Psoas muscle (tissue), 8 donors: ENCODE measurements around the gene CBR3. TPM values are rescaled to one million over a fixed set of nuclear protein-coding genes. Genes with fewer than 3 reads are reported as not detected.
"Not testable (repeated sequence)": the region's sequence is repeated elsewhere in the genome, so short reads cannot be mapped to it uniquely, and the experiment has no call there.

Experiments
- ATAC-seq, 4 donors: fragments of 200-7000 bp; cut with Tn5 transposase; one replicate each; pipeline ENCODE4 v1.9.1; 2020; ENCODE audit warnings: moderate library complexity in 3 of 4, mild to moderate bottlenecking in 2 of 4
- DNase-seq, 2 donors: peaks; one replicate each; pipeline ENCODE4 v3.0.0-alpha.2; 2020
- H3K27ac ChIP-seq: fragments of 200-600 bp; one replicate; pipeline ENCODE4 v1.8.0; 2022
- H3K27me3 ChIP-seq, 3 donors: fragments of 200-600 bp in 1 of 3; one replicate each; pipeline versions ENCODE4 v1.6.1 to v1.8.0; 2013 to 2022; ENCODE audit warnings: low read length in 2 of 3, mild to moderate bottlenecking in 2 of 3, moderate library complexity in 1 of 3; ENCODE audit not compliant: insufficient read depth in 3 of 3
- H3K36me3 ChIP-seq, 2 donors: fragments of 200-600 bp in 1 of 2; one replicate each; pipeline versions ENCODE4 v1.6.1 to v1.8.0; 2013 to 2022; ENCODE audit warnings: low read depth in 1 of 2, mild to moderate bottlenecking in 1 of 2, moderate library complexity in 1 of 2; ENCODE audit not compliant: insufficient read depth in 1 of 2
- H3K4me1 ChIP-seq: fragments of 200-600 bp; one replicate; pipeline ENCODE4 v1.8.0; 2022
- H3K4me3 ChIP-seq: fragments of 200-600 bp; one replicate; pipeline ENCODE4 v1.8.0; 2022; ENCODE audit warnings: mild to moderate bottlenecking
- H3K9me3 ChIP-seq: fragments of 200-600 bp; one replicate; pipeline ENCODE4 v1.8.0; 2022
- WGBS, 3 donors: extraction: QIAGEN DNeasy Blood & Tissue Kit; methylation state at CpG; one replicate each; pipeline versions ENCODE4 v1.1.6 to v1.1.7; 2013; 5-methylcytosine and 5-hydroxymethylcytosine counted together
- intact Hi-C, 2 donors: fragments of 100-400 bp; cut with DNase I; formaldehyde crosslinking; loops; one replicate each; pipeline versions ENCODE4 v1.11.0 to v1.14.2; 2022
- polyA plus RNA-seq, 3 donors: library from polyadenylated mRNA; stranded (reverse); fragments of 200-250 nt; gene quantifications; one replicate each; pipeline ENCODE4 v1.2.3, GENCODE V29; 2013
- total RNA-seq, 4 donors: library from RNA; stranded (reverse); fragmentation: NEBNext Ultra II Directional in 2 of 4; extraction: Animal tissue kit (Norgen Biotek cat#: 25700) in 2 of 4; gene quantifications; one replicate each; pipeline versions ENCODE4 v1.2.1 to v1.2.4, GENCODE V29; 2021 to 2023
- TF ChIP-seq, protein P1 (sequence below): fragments of 200-600 bp; IDR thresholded peaks from one replicate; pipeline ENCODE4 v1.8.0; 2022; ENCODE audit warnings: antibody characterized with exemption
- donor health status: healthy with polysubstance abuse.
- donor health status: DM: no; HTN: no; CAD: no; lungs with moderate emphysema.
- donor health status: Bipolar disorder and iron deficiency.
- donor health status: healthy.
- donor health status: DM: yes; HTN: yes; CAD: no.
- donor health status: DM: no; HTN: no; CAD: no.
- donor health status: DM: no; HTN: no; CAD: no.
- donor health status: DM: yes; HTN: yes; CAD: no.

Gene CBR3
- total and polyA plus RNA-seq, 7 donors = 0.64 to 1.9 (median 1.4) TPM

GRCh38 chr21:36135391-36136102 lies 668 bp downstream of the CBR3 start:
- WGBS, 3 donors = 1% methylated on average over 50 to 60 of the region's 60 CpGs
- Histone ChIP-seq H3K4me1 (no peaks in the 10 kb centered on the region), H3K4me3 (peak overlapping the region; percentile 81), H3K9me3 (no peaks in the 10 kb centered on the region), H3K27ac (peak overlapping the region; percentile 59), H3K27me3 (peaks cover 0 to 26% (median 7%) of the 10 kb centered on the region in 3 donors), H3K36me3 (no peaks in the 10 kb centered on the region)
- DNase-seq = peak; percentile 78 to 88
- ATAC-seq = peak; percentile 71 to 85 (median 77)
- intact Hi-C loops = no loop called here
- TF ChIP-seq, protein P1, sequence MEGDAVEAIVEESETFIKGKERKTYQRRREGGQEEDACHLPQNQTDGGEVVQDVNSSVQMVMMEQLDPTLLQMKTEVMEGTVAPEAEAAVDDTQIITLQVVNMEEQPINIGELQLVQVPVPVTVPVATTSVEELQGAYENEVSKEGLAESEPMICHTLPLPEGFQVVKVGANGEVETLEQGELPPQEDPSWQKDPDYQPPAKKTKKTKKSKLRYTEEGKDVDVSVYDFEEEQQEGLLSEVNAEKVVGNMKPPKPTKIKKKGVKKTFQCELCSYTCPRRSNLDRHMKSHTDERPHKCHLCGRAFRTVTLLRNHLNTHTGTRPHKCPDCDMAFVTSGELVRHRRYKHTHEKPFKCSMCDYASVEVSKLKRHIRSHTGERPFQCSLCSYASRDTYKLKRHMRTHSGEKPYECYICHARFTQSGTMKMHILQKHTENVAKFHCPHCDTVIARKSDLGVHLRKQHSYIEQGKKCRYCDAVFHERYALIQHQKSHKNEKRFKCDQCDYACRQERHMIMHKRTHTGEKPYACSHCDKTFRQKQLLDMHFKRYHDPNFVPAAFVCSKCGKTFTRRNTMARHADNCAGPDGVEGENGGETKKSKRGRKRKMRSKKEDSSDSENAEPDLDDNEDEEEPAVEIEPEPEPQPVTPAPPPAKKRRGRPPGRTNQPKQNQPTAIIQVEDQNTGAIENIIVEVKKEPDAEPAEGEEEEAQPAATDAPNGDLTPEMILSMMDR = no peak

- 94 to 99% (median 96%) methylated on average over 13 of the region's 13 CpGs for WGBS, 3 donors
- not testable (repeated sequence) for H3K4me3 ChIP-seq, H3K4me1 ChIP-seq, ATAC-seq, DNase-seq, H3K27ac ChIP-seq, H3K9me3 ChIP-seq, H3K36me3 ChIP-seq, H3K27me3 ChIP-seq
- intact Hi-C loops = loop anchor here (2.0 to 5.0 kb wide), 3 partner anchors 71 to 193 kb away; no protein-coding TSS in a partner anchor
These were observed 4.9 kb downstream of the CBR3 start for GRCh38 chr21:36139791-36140190.

DNA sequence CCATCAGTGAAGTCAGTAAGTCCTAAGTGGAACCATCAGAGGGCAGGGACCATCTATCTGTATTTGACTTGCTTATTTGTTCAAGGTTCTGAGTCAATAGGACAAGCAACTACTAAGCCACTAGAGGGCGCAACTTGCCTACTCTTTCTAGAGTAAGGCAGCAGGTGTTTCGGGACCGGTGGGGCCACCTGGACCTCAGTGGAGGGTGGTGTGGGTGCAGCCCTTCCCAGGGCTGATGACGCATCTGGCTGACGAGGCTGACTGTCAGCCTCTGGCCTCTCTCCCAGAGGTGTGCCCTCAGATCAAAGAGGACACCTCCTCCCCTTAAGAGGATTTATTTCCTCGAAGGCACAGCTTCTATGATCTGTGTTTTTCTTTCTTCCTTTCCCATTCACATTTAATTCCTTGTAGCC lies 6.6 kb downstream of the CBR3 start:
- DNase-seq (peak; percentile 53 to 85), ATAC-seq (peak; percentile 93 to 98 (median 96))
- intact Hi-C loops = loop anchor here (1.0 to 5.0 kb wide), 4 partner anchors 68 to 191 kb away; no protein-coding TSS in a partner anchor
- Histone ChIP-seq H3K27ac (no peak overlapping the region), H3K9me3 (no peaks in the 10 kb centered on the region), H3K4me3 (no peak overlapping the region), H3K27me3 (no peaks in the 10 kb centered on the region), H3K4me1 (no peaks in the 10 kb centered on the region), H3K36me3 (peaks cover 0 to 3% of the 10 kb centered on the region in 2 donors)
- WGBS, 3 donors = 9 to 16% (median 15%) methylated on average over 6 of the region's 6 CpGs
- TF ChIP-seq, protein P1 = peak; percentile 89

DNA sequence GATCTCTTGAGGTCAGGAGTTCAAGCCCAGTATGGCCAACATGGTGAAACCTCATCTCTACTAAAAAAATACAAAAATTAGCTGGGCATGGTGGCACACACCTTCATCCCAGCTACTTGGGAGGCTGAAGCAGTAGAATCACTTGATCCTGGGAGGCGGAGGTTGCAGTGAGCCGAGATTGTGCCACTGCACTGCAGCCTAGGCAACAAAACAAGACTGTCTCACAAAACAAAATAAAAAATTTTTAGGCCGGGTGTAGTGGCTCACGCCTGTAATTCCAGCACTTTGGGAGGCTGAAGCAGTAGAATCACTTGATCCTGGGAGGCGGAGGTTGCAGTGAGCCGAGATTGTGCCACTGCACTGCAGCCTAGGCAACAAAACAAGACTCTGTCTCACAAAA lies 9.4 kb downstream of the CBR3 start:
- H3K4me1 ChIP-seq, H3K9me3 ChIP-seq, H3K36me3 ChIP-seq, ATAC-seq, H3K27me3 ChIP-seq, H3K27ac ChIP-seq, DNase-seq, H3K4me3 ChIP-seq: not testable (repeated sequence)
- intact Hi-C loops = loop anchor here (5.0 kb wide), 2 partner anchors 183 to 188 kb away; no protein-coding TSS in a partner anchor
- WGBS, 3 donors = 79 to 83% (median 80%) methylated on average over 4 to 5 of the region's 6 CpGs

DNA sequence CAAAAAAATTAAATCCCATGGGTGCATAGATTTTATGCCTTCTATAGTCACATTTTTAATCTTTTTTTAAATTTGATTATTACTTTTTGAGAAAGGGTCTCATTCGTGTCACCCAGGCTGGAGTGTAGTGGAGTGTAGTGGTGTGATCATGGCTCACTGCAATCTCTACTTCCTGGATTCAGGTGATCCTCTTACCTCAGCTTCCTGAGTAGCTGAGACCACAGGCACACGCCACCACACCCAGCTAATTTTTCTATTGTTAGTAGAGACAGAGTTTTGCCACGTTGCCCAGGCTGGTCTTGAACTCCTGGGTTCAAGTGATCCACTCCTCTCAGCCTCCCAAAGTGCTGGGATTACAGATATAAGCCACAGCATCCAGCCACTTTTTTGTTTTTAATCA lies 10.4 kb downstream of the CBR3 start:
- H3K27ac ChIP-seq = no peak overlapping the region
- H3K4me1 ChIP-seq = peaks cover 5% of the 10 kb centered on the region
- peaks cover 0 to 3% of the 10 kb centered on the region in 2 donors for H3K36me3 ChIP-seq
- TF ChIP-seq, protein P1 = no peak
- no peak overlapping the region for H3K4me3 ChIP-seq
- no peak for DNase-seq
- no peak for ATAC-seq
- 81 to 90% (median 85%) methylated on average over 3 of the region's 3 CpGs for WGBS, 3 donors
- no peaks in the 10 kb centered on the region for H3K27me3 ChIP-seq
- intact Hi-C loops = no loop called here
- H3K9me3 ChIP-seq = no peaks in the 10 kb centered on the region
